Measurements from ENCODE around the gene ANKRD39.
"Not testable (repeated sequence)": the region's sequence is repeated elsewhere in the genome, so short reads cannot be mapped to it uniquely, and the experiment has no call there.

ANKRD39 gene

GRCh38 chr2:96893289-96894150, 35.7 kb upstream of the ANKRD39 start:
- no peak overlapping the region for H3K27ac Mint-ChIP-seq
- H3K27me3 Mint-ChIP-seq = no peaks in the 10 kb centered on the region
- H3K9me3 Mint-ChIP-seq = no peaks in the 10 kb centered on the region
- H3K36me3 Mint-ChIP-seq = no peaks in the 10 kb centered on the region
- H3K4me1 Mint-ChIP-seq = peaks cover 9% of the 10 kb centered on the region
- DNase-seq (ENCODE audit: low spot score in 2 of 2) (no peak), ATAC-seq (ENCODE audit: low read depth) (no peak)
- no peak overlapping the region for H3K4me3 Mint-ChIP-seq

- no peak for ATAC-seq (ENCODE audit: low read depth)
- Mint-ChIP-seq H3K4me1 (peaks cover 20% of the 10 kb centered on the region), H3K36me3 (no peaks in the 10 kb centered on the region), H3K27ac (no peak overlapping the region), H3K27me3 (no peaks in the 10 kb centered on the region), H3K4me3 (no peak overlapping the region), H3K9me3 (no peaks in the 10 kb centered on the region)
- DNase-seq (ENCODE audit: low spot score in 2 of 2) = no peak
These were observed 33.9 kb upstream of the ANKRD39 start for GRCh38 chr2:96891591-96892333.

- Mint-ChIP-seq H3K27me3 (no peaks in the 10 kb centered on the region), H3K9me3 (no peaks in the 10 kb centered on the region), H3K4me1 (peaks cover 20% of the 10 kb centered on the region), H3K4me3 (no peak overlapping the region), H3K36me3 (no peaks in the 10 kb centered on the region), H3K27ac (no peak overlapping the region)
- DNase-seq (ENCODE audit: low spot score in 2 of 2) = no peak
- no peak for ATAC-seq (ENCODE audit: low read depth)
These were observed 33.0 kb upstream of the ANKRD39 start for GRCh38 chr2:96890726-96891385.

GRCh38 chr2:96890252-96890651, 32.4 kb upstream of the ANKRD39 start:
- ATAC-seq (ENCODE audit: low read depth) = no peak
- no peak overlapping the region for H3K27ac Mint-ChIP-seq
- H3K9me3 Mint-ChIP-seq = no peaks in the 10 kb centered on the region
- peaks cover 20% of the 10 kb centered on the region for H3K4me1 Mint-ChIP-seq
- no peak overlapping the region for H3K4me3 Mint-ChIP-seq
- no peaks in the 10 kb centered on the region for H3K27me3 Mint-ChIP-seq
- no peak for DNase-seq (ENCODE audit: low spot score in 2 of 2)
- H3K36me3 Mint-ChIP-seq = no peaks in the 10 kb centered on the region

GRCh38 chr2:96889502-96889901, 31.7 kb upstream of the ANKRD39 start:
- not testable (repeated sequence) for H3K27me3 Mint-ChIP-seq; H3K36me3 Mint-ChIP-seq; H3K9me3 Mint-ChIP-seq; DNase-seq (ENCODE audit: low spot score in 2 of 2); H3K4me3 Mint-ChIP-seq; H3K27ac Mint-ChIP-seq; ATAC-seq (ENCODE audit: low read depth)
- H3K4me1 Mint-ChIP-seq = peaks cover 16% of the 10 kb centered on the region

GRCh38 chr2:96888072-96889011, 30.5 kb upstream of the ANKRD39 start:
- peak; percentile 88 for ATAC-seq (ENCODE audit: low read depth)
- H3K27ac Mint-ChIP-seq = peak overlapping the region; percentile 2
- H3K27me3 Mint-ChIP-seq = no peaks in the 10 kb centered on the region
- no peak overlapping the region for H3K4me3 Mint-ChIP-seq
- no peaks in the 10 kb centered on the region for H3K9me3 Mint-ChIP-seq
- no peaks in the 10 kb centered on the region for H3K36me3 Mint-ChIP-seq
- H3K4me1 Mint-ChIP-seq = peaks cover 16% of the 10 kb centered on the region
- DNase-seq (ENCODE audit: low spot score in 2 of 2) = no peak

GRCh38 chr2:96887493-96888012, 29.7 kb upstream of the ANKRD39 start:
- ATAC-seq (ENCODE audit: low read depth) (peak; percentile 6), DNase-seq (ENCODE audit: low spot score in 2 of 2) (no peak)
- Mint-ChIP-seq H3K36me3 (no peaks in the 10 kb centered on the region), H3K4me1 (peaks cover 16% of the 10 kb centered on the region), H3K27me3 (no peaks in the 10 kb centered on the region), H3K4me3 (no peak overlapping the region), H3K9me3 (no peaks in the 10 kb centered on the region), H3K27ac (no peak overlapping the region)

- no peak overlapping the region for H3K27ac Mint-ChIP-seq
These were observed 27.9 kb upstream of the ANKRD39 start for GRCh38 chr2:96885432-96886347.

GRCh38 chr2:96884299-96885094, 26.7 kb upstream of the ANKRD39 start:
- H3K27me3 Mint-ChIP-seq = no peaks in the 10 kb centered on the region
- ATAC-seq (ENCODE audit: low read depth) (no peak), DNase-seq (ENCODE audit: low spot score in 2 of 2) (no peak)
- peaks cover 12% of the 10 kb centered on the region for H3K4me1 Mint-ChIP-seq
- no peak overlapping the region for H3K4me3 Mint-ChIP-seq
- no peaks in the 10 kb centered on the region for H3K9me3 Mint-ChIP-seq
- no peak overlapping the region for H3K27ac Mint-ChIP-seq
- no peaks in the 10 kb centered on the region for H3K36me3 Mint-ChIP-seq

More at GRCh38 chr2:96885432-96886347, 27.9 kb upstream of the ANKRD39 start:
- no peak overlapping the region for H3K4me3 Mint-ChIP-seq
- no peaks in the 10 kb centered on the region for H3K36me3 Mint-ChIP-seq
- DNase-seq (ENCODE audit: low spot score in 2 of 2) (no peak), ATAC-seq (ENCODE audit: low read depth) (no peak)
- H3K4me1 Mint-ChIP-seq = peaks cover 12% of the 10 kb centered on the region
- no peaks in the 10 kb centered on the region for H3K27me3 Mint-ChIP-seq
- H3K9me3 Mint-ChIP-seq = no peaks in the 10 kb centered on the region

GRCh38 chr2:96883306-96883705, 25.5 kb upstream of the ANKRD39 start:
- Mint-ChIP-seq H3K4me3 (no peak overlapping the region), H3K9me3 (no peaks in the 10 kb centered on the region), H3K36me3 (no peaks in the 10 kb centered on the region), H3K4me1 (peaks cover 9% of the 10 kb centered on the region), H3K27me3 (no peaks in the 10 kb centered on the region), H3K27ac (no peak overlapping the region)
- ATAC-seq (ENCODE audit: low read depth) (no peak), DNase-seq (ENCODE audit: low spot score in 2 of 2) (no peak)

GRCh38 chr2:96882906-96883305, 25.1 kb upstream of the ANKRD39 start:
- Mint-ChIP-seq H3K36me3 (no peaks in the 10 kb centered on the region), H3K9me3 (no peaks in the 10 kb centered on the region), H3K4me1 (peaks cover 5% of the 10 kb centered on the region), H3K4me3 (no peak overlapping the region), H3K27ac (no peak overlapping the region), H3K27me3 (no peaks in the 10 kb centered on the region)
- ATAC-seq (ENCODE audit: low read depth) (no peak), DNase-seq (ENCODE audit: low spot score in 2 of 2) (no peak)

GRCh38 chr2:96882230-96882629, 24.4 kb upstream of the ANKRD39 start:
- Mint-ChIP-seq H3K4me3 (no peak overlapping the region), H3K9me3 (no peaks in the 10 kb centered on the region), H3K4me1 (peaks cover 1% of the 10 kb centered on the region), H3K27me3 (no peaks in the 10 kb centered on the region), H3K27ac (no peak overlapping the region), H3K36me3 (no peaks in the 10 kb centered on the region)
- DNase-seq (ENCODE audit: low spot score in 2 of 2) (no peak), ATAC-seq (ENCODE audit: low read depth) (no peak)
